Measurements from ENCODE around the gene MAML1.

DNA sequence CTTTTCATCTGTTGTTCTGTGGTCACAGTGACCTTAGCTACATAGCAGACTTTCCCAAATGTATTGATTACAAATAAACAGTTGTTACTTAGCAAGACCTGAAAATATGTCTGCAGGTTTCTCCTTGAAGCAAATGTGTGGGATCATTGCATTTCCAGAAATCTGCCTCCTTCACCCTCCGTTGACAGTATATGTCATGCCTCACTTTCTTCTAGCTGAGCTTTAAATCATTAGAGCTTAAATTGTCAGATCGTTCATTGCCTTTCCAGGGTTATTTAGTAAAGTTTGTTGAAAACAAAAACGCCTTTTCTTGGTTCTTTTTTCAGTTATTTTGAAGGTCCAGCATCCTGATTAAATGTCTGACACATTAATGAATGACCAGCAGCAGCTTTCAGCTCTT is 2.3 kb upstream of the MAML1 start:
- TF ChIP-seq EZH2phosphoT487 (IDR thresholded peaks at IDR 0.05; ENCODE audit: low read depth, severe bottlenecking, unreplicated experiment) (no peak), EZH2 (IDR thresholded peaks at IDR 0.05; ENCODE audit: borderline replicate concordance) (no peak)
- TF ChIP-seq, protein P1, sequence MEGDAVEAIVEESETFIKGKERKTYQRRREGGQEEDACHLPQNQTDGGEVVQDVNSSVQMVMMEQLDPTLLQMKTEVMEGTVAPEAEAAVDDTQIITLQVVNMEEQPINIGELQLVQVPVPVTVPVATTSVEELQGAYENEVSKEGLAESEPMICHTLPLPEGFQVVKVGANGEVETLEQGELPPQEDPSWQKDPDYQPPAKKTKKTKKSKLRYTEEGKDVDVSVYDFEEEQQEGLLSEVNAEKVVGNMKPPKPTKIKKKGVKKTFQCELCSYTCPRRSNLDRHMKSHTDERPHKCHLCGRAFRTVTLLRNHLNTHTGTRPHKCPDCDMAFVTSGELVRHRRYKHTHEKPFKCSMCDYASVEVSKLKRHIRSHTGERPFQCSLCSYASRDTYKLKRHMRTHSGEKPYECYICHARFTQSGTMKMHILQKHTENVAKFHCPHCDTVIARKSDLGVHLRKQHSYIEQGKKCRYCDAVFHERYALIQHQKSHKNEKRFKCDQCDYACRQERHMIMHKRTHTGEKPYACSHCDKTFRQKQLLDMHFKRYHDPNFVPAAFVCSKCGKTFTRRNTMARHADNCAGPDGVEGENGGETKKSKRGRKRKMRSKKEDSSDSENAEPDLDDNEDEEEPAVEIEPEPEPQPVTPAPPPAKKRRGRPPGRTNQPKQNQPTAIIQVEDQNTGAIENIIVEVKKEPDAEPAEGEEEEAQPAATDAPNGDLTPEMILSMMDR (IDR thresholded peaks at IDR 0.05; ENCODE audit: poor library complexity) = no peak

Measured in hepatocyte (in vitro differentiated cells).